Measurements from ENCODE around the gene ANP32E.

DNA sequence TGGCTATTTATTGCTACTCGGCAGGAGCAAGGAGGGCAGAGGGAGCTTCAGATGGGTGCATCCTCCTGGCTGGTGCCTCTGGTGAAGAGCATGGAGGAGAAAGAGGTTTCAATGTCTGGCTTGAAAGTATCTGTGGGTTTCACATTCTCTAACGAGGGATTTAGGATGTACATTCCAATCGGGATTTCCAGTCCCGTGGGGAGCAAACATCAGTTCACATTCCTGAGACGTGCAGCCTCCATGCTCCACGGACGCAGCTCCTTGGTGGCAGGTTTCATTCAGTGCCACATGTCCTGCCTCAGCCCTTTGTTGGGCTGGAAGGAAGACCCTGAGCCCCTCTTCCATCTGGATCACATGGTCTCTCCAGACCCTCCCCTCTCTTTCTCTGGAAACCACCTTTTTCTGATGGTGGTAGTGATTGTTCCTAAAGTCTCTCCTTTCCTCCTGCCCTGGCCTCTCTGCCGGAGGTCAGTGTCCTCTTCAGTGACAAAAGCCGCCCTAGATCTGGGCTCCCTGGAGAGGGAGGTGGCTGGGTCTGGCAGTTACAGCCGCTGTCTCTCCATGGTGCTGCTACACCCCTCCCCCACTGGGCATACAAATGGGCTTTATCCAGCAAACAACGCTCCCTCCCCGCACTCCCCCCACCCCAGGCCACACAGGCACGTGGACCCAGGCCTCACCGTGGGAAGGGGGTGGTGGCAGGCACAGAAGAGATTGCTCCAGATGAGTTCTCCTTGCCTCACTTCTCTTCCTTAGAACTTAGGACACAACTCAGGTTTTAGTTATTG is 20.8 kb upstream of the ANP32E start:
- TF ChIP-seq POLR2A (IDR thresholded peaks at IDR 0.05) (no peak), POLR2AphosphoS5 (IDR thresholded peaks at IDR 0.05) (no peak)
